GM06990 (cell line): ENCODE data around the gene FBXL5.

Experiments
- DNase-seq: peaks from one replicate; pipeline ENCODE4 v3.0.0-alpha.2; 2011; ENCODE audit not compliant: insufficient read length; ENCODE audit errors: extremely low read depth
- H3K27me3 ChIP-seq: replicated peaks from 2 replicates; pipeline ENCODE4 v1.6.0; 2011; ENCODE audit warnings: low read length; ENCODE audit not compliant: control insufficient read depth, insufficient read depth
- H3K36me3 ChIP-seq: 2 replicates; pipeline ENCODE4 v1.5.1; 2011; ENCODE audit warnings: low read length; ENCODE audit not compliant: control insufficient read depth, insufficient read depth
- H3K4me3 ChIP-seq: replicated peaks from 2 replicates; pipeline ENCODE4 v1.5.1; 2011; ENCODE audit warnings: low read depth, mild to moderate bottlenecking, control low read depth, low read length
- TF ChIP-seq, protein P1 (sequence below): IDR thresholded peaks from 2 replicates; pipeline ENCODE4 v1.5.1; 2011; ENCODE audit warnings: low read length, control low read depth, mild to moderate bottlenecking, inconsistent platforms; ENCODE audit not compliant: insufficient read depth, poor library complexity, severe bottlenecking

FBXL5 gene

DNA sequence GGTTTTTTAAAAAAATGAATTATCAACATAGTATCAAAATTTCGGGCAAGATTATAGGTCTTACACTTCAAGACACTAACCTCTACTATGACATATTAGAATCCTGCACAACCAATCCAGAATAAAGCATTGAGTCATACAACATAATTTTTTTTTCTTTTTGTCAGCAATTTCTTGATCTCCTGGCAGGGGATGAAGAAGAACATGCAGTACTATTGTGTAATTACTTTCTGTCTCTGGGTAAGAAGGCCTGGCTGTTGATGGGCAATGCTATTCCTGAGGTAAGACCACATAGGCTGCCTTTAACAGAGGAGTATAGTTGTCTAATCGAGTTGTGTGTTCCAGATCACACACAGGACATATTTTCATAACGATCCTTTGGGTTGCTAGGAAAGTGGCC, 67.5 kb downstream of the FBXL5 start:
- Histone ChIP-seq H3K4me3 (no peak overlapping the region), H3K36me3 (no peaks in the 10 kb centered on the region), H3K27me3 (no peaks in the 10 kb centered on the region)
- TF ChIP-seq, protein P1, sequence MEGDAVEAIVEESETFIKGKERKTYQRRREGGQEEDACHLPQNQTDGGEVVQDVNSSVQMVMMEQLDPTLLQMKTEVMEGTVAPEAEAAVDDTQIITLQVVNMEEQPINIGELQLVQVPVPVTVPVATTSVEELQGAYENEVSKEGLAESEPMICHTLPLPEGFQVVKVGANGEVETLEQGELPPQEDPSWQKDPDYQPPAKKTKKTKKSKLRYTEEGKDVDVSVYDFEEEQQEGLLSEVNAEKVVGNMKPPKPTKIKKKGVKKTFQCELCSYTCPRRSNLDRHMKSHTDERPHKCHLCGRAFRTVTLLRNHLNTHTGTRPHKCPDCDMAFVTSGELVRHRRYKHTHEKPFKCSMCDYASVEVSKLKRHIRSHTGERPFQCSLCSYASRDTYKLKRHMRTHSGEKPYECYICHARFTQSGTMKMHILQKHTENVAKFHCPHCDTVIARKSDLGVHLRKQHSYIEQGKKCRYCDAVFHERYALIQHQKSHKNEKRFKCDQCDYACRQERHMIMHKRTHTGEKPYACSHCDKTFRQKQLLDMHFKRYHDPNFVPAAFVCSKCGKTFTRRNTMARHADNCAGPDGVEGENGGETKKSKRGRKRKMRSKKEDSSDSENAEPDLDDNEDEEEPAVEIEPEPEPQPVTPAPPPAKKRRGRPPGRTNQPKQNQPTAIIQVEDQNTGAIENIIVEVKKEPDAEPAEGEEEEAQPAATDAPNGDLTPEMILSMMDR = no peak
- DNase-seq = no peak

DNA sequence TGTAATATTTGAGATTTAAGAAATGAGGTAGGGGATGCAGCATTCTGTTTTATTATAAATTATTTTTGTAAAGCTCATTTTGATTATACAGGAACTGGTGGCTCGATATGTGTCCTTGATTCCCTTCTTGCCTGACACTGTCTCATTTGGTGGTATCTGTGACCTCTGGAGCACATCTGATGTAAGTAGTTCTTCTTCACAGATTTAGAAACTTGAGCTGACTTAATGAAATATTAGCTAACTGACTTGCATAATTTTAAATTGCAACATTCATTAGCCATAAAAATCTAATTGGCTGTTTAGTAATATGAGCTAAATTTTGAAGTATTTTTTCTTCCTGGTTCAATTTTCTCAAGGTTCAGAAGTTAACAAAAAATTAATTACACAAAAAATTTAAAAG, 69.1 kb downstream of the FBXL5 start:
- no peaks in the 10 kb centered on the region for H3K27me3 ChIP-seq
- H3K4me3 ChIP-seq = no peak overlapping the region
- H3K36me3 ChIP-seq = no peaks in the 10 kb centered on the region
- DNase-seq = no peak
- TF ChIP-seq, protein P1 = no peak

DNA sequence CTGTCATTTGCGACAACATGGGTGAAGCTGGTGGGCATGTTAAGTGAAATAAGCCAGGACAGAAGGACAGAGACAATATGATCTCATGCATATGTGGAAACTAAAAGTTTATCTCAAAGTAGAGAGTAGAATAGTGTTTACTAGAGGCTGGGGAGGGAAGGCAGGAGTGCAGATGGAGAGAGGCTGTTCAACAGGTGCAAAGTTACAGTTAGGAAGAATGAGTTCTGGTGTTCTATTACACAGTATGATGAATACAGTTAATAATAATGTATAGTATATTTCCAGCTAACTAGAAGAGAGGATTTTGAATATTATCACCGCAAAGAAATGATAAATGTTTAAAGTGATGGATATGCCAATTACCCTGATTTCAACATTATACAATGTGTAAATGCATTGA, 69.8 kb downstream of the FBXL5 start:
- Histone ChIP-seq H3K36me3 (no peaks in the 10 kb centered on the region), H3K4me3 (no peak overlapping the region), H3K27me3 (no peaks in the 10 kb centered on the region)
- TF ChIP-seq, protein P1 = no peak
- DNase-seq = no peak

DNA sequence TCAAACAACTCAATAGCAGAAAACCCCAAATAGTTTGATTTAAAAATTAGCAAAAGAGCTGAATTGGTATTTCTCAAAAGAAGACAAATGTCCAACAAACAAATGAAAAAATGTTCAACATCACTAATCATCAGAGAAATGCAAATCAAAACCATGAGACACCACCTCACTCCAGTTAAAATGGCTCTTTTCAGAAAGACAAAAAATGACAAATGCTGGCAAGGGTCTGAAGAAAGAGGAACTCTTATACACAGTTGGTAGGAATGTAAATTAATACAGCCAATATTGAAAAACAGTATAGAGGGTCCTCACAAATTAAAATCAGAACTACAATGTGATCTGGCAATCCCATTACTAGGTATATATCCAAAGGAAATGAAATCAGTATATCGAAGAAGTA, 70.4 kb downstream of the FBXL5 start:
- no peak for DNase-seq
- Histone ChIP-seq H3K27me3 (no peaks in the 10 kb centered on the region), H3K36me3 (no peaks in the 10 kb centered on the region), H3K4me3 (no peak overlapping the region)
- TF ChIP-seq, protein P1 = no peak

DNA sequence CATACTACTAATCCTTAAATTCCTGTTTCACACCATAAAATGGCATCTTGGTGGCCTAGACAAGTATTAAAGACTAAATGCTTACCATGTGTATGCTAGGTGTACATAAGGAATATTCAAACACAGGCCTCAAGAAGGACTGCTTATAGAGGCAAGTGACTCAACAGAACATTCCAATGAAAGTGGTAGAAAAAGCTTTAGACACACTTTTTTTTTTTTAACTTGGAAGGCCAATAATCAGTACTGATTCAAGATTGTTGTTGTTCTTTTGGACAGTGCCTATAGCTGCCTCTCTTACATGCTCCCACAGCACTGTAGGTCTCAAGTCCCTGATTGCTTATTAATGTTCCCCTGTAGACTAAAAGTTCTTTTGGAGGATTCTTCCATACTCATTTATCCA, 77.6 kb downstream of the FBXL5 start:
- no peak for DNase-seq
- Histone ChIP-seq H3K36me3 (no peaks in the 10 kb centered on the region), H3K27me3 (no peaks in the 10 kb centered on the region), H3K4me3 (no peak overlapping the region)
- TF ChIP-seq, protein P1 = no peak

DNA sequence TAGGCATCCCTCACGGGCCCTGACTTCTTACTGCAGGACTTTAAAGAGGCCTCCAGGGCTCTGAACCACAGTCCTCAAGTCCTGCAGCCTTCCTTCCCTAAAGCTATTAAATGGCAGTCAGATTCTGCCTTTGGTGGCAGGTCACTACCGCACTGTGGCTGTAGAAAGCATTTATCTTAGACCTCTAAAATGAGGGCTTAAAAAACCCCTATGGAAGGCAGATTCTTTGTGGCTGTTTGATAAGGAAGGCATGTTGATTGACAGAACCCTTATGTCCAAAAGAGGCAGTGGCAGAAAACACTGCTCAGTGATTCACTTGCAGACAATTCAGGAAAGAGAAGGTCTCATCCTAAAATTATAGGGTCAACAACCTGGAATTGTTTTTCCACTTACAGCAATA, 79.2 kb downstream of the FBXL5 start:
- Histone ChIP-seq H3K36me3 (no peaks in the 10 kb centered on the region), H3K27me3 (no peaks in the 10 kb centered on the region), H3K4me3 (no peak overlapping the region)
- TF ChIP-seq, protein P1 = no peak
- no peak for DNase-seq
